Measurements from ENCODE around the gene LTBR.

GRCh38 chr12:6378709-6379472 is 5.1 kb upstream of the LTBR start:
- no peak for TF ChIP-seq GATA2 (IDR thresholded peaks at IDR 0.05; ENCODE audit: low read depth, low read length)
- no peak for TF ChIP-seq GATA3 (IDR thresholded peaks at IDR 0.05; ENCODE audit: low read depth, low read length)
